GM04503 (cell line): ENCODE data around the gene ZFYVE28.
"Not testable (repeated sequence)": the region's sequence is repeated elsewhere in the genome, so short reads cannot be mapped to it uniquely, and the experiment has no call there.

Source experiments
- DNase-seq: peaks from one replicate; pipeline ENCODE4 v3.0.0-alpha.2; 2012; ENCODE audit warnings: low read depth

Gene ZFYVE28

GRCh38 chr4:2390146-2390545 is 28.3 kb downstream of the ZFYVE28 start:
- DNase-seq, result no peak

- no peak for DNase-seq
These were observed 28.8 kb downstream of the ZFYVE28 start for GRCh38 chr4:2389691-2390090.

- no peak for DNase-seq
These were observed 29.8 kb downstream of the ZFYVE28 start for GRCh38 chr4:2388429-2389182.

GRCh38 chr4:2387829-2388228 is 30.6 kb downstream of the ZFYVE28 start:
- DNase-seq, result no peak

- no peak for DNase-seq
These were observed 31.2 kb downstream of the ZFYVE28 start for GRCh38 chr4:2387218-2387617.

GRCh38 chr4:2386717-2387116 is 31.7 kb downstream of the ZFYVE28 start:
- DNase-seq, result no peak

- no peak for DNase-seq
These were observed 32.9 kb downstream of the ZFYVE28 start for GRCh38 chr4:2385516-2385915.

GRCh38 chr4:2384245-2384644 is 34.2 kb downstream of the ZFYVE28 start:
- DNase-seq, result no peak

GRCh38 chr4:2383760-2384159 is 34.7 kb downstream of the ZFYVE28 start:
- no peak for DNase-seq

GRCh38 chr4:2383220-2383631 is 35.2 kb downstream of the ZFYVE28 start:
- not testable (repeated sequence) for DNase-seq

- DNase-seq, result not testable (repeated sequence)
These were observed 35.7 kb downstream of the ZFYVE28 start for GRCh38 chr4:2382769-2383202.

GRCh38 chr4:2380589-2380988 is 37.9 kb downstream of the ZFYVE28 start:
- not testable (repeated sequence) for DNase-seq

GRCh38 chr4:2378898-2379297 is 39.5 kb downstream of the ZFYVE28 start:
- no peak for DNase-seq

- DNase-seq, result no peak
These were observed 40.0 kb downstream of the ZFYVE28 start for GRCh38 chr4:2378401-2378800.

- DNase-seq, result no peak
These were observed 41.2 kb downstream of the ZFYVE28 start for GRCh38 chr4:2377241-2377640.

GRCh38 chr4:2375427-2375826 is 43.0 kb downstream of the ZFYVE28 start:
- DNase-seq, result no peak

- DNase-seq, result no peak
These were observed 44.9 kb downstream of the ZFYVE28 start for GRCh38 chr4:2373532-2373931.

- no peak for DNase-seq
These were observed 45.9 kb downstream of the ZFYVE28 start for GRCh38 chr4:2372488-2373030.

GRCh38 chr4:2371765-2372487 is 46.5 kb downstream of the ZFYVE28 start:
- no peak for DNase-seq

- no peak for DNase-seq
These were observed 47.7 kb downstream of the ZFYVE28 start for GRCh38 chr4:2370597-2371320.

GRCh38 chr4:2368746-2369437 is 49.6 kb downstream of the ZFYVE28 start:
- DNase-seq, result no peak

- no peak for DNase-seq
These were observed 50.8 kb downstream of the ZFYVE28 start for GRCh38 chr4:2367626-2368025.
